ENCODE results near the gene HSD17B1.
"Not testable (repeated sequence)": the region's sequence is repeated elsewhere in the genome, so short reads cannot be mapped to it uniquely, and the experiment has no call there.

Gene HSD17B1, protein sequence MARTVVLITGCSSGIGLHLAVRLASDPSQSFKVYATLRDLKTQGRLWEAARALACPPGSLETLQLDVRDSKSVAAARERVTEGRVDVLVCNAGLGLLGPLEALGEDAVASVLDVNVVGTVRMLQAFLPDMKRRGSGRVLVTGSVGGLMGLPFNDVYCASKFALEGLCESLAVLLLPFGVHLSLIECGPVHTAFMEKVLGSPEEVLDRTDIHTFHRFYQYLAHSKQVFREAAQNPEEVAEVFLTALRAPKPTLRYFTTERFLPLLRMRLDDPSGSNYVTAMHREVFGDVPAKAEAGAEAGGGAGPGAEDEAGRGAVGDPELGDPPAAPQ

GRCh38 chr17:42552736-42553135, at the start of gene HSD17B1:
TSS of gene HSD17B1 (plus strand) at chr17:42552923. CDS start at chr17:42552934, 11 bp downstream.
- H3K4me3 ChIP-seq (IDR thresholded peaks at IDR 0.05; ENCODE audit: insufficient read depth, low read depth, low read length); H3K79me2 ChIP-seq (ENCODE audit: insufficient read depth, low read depth); H2AFZ ChIP-seq (ENCODE audit: low read depth); H3K9ac ChIP-seq; H3K36me3 ChIP-seq (ENCODE audit: insufficient read depth); H4K20me1 ChIP-seq (ENCODE audit: insufficient read depth); H3K27me3 ChIP-seq (ENCODE audit: insufficient read depth, low read depth); H3K27ac ChIP-seq; H3K4me2 ChIP-seq: not testable (repeated sequence)
- H3K4me1 ChIP-seq (ENCODE audit: low read depth, poor library complexity, severe bottlenecking) = peaks cover 26% of the 10 kb centered on the region

GRCh38 chr17:42502926-42503325, 49.8 kb upstream of the HSD17B1 start:
- no peak for TF ChIP-seq CTCF (conservative IDR thresholded peaks at IDR 0.05; ENCODE audit: low read depth, low read length)
- H3K4me2 ChIP-seq = no peak overlapping the region

GRCh38 chr17:42507671-42508070, 45.1 kb upstream of the HSD17B1 start:
- Histone ChIP-seq H3K79me2 (ENCODE audit: insufficient read depth, low read depth) (no peaks in the 10 kb centered on the region), H3K27ac (no peak overlapping the region), H2AFZ (ENCODE audit: low read depth) (no peak overlapping the region), H3K4me1 (ENCODE audit: low read depth, poor library complexity, severe bottlenecking) (no peaks in the 10 kb centered on the region), H3K4me3 (IDR thresholded peaks at IDR 0.05; ENCODE audit: insufficient read depth, low read depth, low read length) (no peak overlapping the region), H3K9ac (no peak overlapping the region), H3K4me2 (no peak overlapping the region), H3K27me3 (ENCODE audit: insufficient read depth, low read depth) (no peaks in the 10 kb centered on the region), H3K36me3 (ENCODE audit: insufficient read depth) (no peaks in the 10 kb centered on the region), H4K20me1 (ENCODE audit: insufficient read depth) (no peaks in the 10 kb centered on the region)
- no peak for TF ChIP-seq CTCF (conservative IDR thresholded peaks at IDR 0.05; ENCODE audit: low read depth, low read length)

More at GRCh38 chr17:42502926-42503325, 49.8 kb upstream of the HSD17B1 start:
- Histone ChIP-seq H3K4me3 (IDR thresholded peaks at IDR 0.05; ENCODE audit: insufficient read depth, low read depth, low read length) (no peak overlapping the region), H2AFZ (ENCODE audit: low read depth) (no peak overlapping the region), H3K79me2 (ENCODE audit: insufficient read depth, low read depth) (no peaks in the 10 kb centered on the region), H3K27ac (no peak overlapping the region), H4K20me1 (ENCODE audit: insufficient read depth) (no peaks in the 10 kb centered on the region), H3K27me3 (ENCODE audit: insufficient read depth, low read depth) (no peaks in the 10 kb centered on the region), H3K4me1 (ENCODE audit: low read depth, poor library complexity, severe bottlenecking) (no peaks in the 10 kb centered on the region), H3K36me3 (ENCODE audit: insufficient read depth) (peaks cover 7% of the 10 kb centered on the region; the same call in 1 of the 2 replicates), H3K9ac (no peak overlapping the region)

DNA sequence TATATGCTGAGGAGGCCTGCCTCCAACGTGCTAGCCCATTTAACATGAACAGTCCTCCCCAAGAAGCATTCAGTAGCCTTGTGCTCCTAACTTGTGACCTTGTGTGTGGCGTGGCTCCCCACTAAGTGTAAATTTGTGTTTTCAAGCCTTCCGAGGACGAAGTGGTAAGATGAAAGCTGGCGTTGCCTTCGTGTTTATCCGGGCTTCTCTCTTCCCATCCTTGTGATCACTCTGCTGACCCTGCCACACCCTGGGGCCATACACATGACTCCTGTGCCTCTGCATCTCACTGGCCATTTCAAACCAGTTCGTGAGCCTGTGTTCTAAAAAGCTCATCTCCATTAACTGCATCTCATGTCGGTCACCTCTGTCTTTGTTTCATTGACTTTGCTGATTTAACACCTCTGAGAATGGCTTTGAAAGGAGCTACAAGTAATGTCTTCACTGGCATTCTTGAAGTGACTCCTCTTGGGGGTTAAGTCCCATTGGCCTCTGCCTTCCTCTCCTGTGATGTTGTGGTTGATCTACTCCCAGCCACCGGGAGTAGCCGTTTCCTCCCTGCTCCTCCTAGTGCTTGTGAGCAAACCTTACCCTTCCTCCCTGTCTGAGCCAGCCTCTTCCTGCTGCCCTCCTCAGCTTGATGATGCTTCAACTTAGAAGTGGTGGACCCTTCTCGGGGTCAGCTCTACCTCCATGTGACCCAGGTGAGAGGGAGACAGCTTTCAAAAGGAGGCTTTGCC, 44.1 kb upstream of the HSD17B1 start:
- Histone ChIP-seq H3K36me3 (ENCODE audit: insufficient read depth) (no peaks in the 10 kb centered on the region), H3K4me1 (ENCODE audit: low read depth, poor library complexity, severe bottlenecking) (no peaks in the 10 kb centered on the region), H3K27me3 (ENCODE audit: insufficient read depth, low read depth) (no peaks in the 10 kb centered on the region), H3K79me2 (ENCODE audit: insufficient read depth, low read depth) (no peaks in the 10 kb centered on the region), H3K4me2 (no peak overlapping the region), H3K4me3 (IDR thresholded peaks at IDR 0.05; ENCODE audit: insufficient read depth, low read depth, low read length) (no peak overlapping the region), H4K20me1 (ENCODE audit: insufficient read depth) (no peaks in the 10 kb centered on the region), H2AFZ (ENCODE audit: low read depth) (no peak overlapping the region), H3K27ac (no peak overlapping the region), H3K9ac (no peak overlapping the region)
- TF ChIP-seq CTCF (conservative IDR thresholded peaks at IDR 0.05; ENCODE audit: low read depth, low read length) = no peak

- no peaks in the 10 kb centered on the region for H3K27me3 ChIP-seq (ENCODE audit: insufficient read depth, low read depth)
- no peaks in the 10 kb centered on the region for H3K79me2 ChIP-seq (ENCODE audit: insufficient read depth, low read depth)
- no peak overlapping the region for H2AFZ ChIP-seq (ENCODE audit: low read depth)
- no peak overlapping the region for H3K4me3 ChIP-seq (IDR thresholded peaks at IDR 0.05; ENCODE audit: insufficient read depth, low read depth, low read length)
- no peak for TF ChIP-seq CTCF (conservative IDR thresholded peaks at IDR 0.05; ENCODE audit: low read depth, low read length)
- no peak overlapping the region for H3K4me2 ChIP-seq
- no peaks in the 10 kb centered on the region for H3K4me1 ChIP-seq (ENCODE audit: low read depth, poor library complexity, severe bottlenecking)
- no peaks in the 10 kb centered on the region for H3K36me3 ChIP-seq (ENCODE audit: insufficient read depth)
- no peak overlapping the region for H3K27ac ChIP-seq
- no peak overlapping the region for H3K9ac ChIP-seq
- no peaks in the 10 kb centered on the region for H4K20me1 ChIP-seq (ENCODE audit: insufficient read depth)
Observed at GRCh38 chr17:42509409-42509808, 43.3 kb upstream of the HSD17B1 start.
